Liver (tissue), 3 donors: Measurements from ENCODE around the gene DMAC2L.

ENCODE experiments used
- EGR1 ChIP-seq, 2 donors: IDR thresholded peaks; 2 replicates each; pipeline ENCODE4 v1.6.1; 2016 to 2018; ENCODE audit warnings: antibody characterized with exemption in 2 of 2, low read depth in 2 of 2
- GABPA ChIP-seq, 2 donors: IDR thresholded peaks in 1 of 2; conservative IDR thresholded peaks in 1 of 2; 2 replicates each; pipeline ENCODE4 v1.6.1; 2016; ENCODE audit warnings: antibody characterized with exemption in 2 of 2, mild to moderate bottlenecking in 1 of 2, moderate library complexity in 1 of 2
- RAD21 ChIP-seq, 2 donors: IDR thresholded peaks; 2 replicates each; pipeline ENCODE4 v1.6.1; 2016; ENCODE audit warnings: antibody characterized with exemption in 2 of 2, mild to moderate bottlenecking in 2 of 2
- REST ChIP-seq: IDR thresholded peaks from 2 replicates; pipeline ENCODE4 v1.6.1; 2016; ENCODE audit warnings: antibody characterized with exemption, mild to moderate bottlenecking
- SP1 ChIP-seq: IDR thresholded peaks from 2 replicates; pipeline ENCODE4 v1.6.1; 2018; ENCODE audit warnings: antibody characterized with exemption, mild to moderate bottlenecking
- TAF1 ChIP-seq: conservative IDR thresholded peaks from 2 replicates; pipeline ENCODE4 v1.6.1; 2016; ENCODE audit warnings: antibody characterized with exemption, mild to moderate bottlenecking
- YY1 ChIP-seq: IDR thresholded peaks from 2 replicates; pipeline ENCODE4 v1.6.1; 2016; ENCODE audit warnings: antibody characterized with exemption, mild to moderate bottlenecking
- ZBTB33 ChIP-seq: IDR thresholded peaks from 2 replicates; pipeline ENCODE4 v1.6.1; 2016; ENCODE audit warnings: antibody characterized with exemption
- TF ChIP-seq, protein P1 (sequence below): fragments of 150-350 bp; IDR thresholded peaks from 2 replicates; pipeline ENCODE4 v1.5.1; 2017; ENCODE audit warnings: improper control_type of control experiment, low read depth, low read length; ENCODE audit not compliant: missing input control
- TF ChIP-seq, protein P2 (sequence below): IDR thresholded peaks from 2 replicates; pipeline ENCODE4 v1.6.1; 2016; ENCODE audit warnings: antibody characterized with exemption
- donor health status: healthy.
- donor health status: healthy.

- TF ChIP-seq, protein P1, sequence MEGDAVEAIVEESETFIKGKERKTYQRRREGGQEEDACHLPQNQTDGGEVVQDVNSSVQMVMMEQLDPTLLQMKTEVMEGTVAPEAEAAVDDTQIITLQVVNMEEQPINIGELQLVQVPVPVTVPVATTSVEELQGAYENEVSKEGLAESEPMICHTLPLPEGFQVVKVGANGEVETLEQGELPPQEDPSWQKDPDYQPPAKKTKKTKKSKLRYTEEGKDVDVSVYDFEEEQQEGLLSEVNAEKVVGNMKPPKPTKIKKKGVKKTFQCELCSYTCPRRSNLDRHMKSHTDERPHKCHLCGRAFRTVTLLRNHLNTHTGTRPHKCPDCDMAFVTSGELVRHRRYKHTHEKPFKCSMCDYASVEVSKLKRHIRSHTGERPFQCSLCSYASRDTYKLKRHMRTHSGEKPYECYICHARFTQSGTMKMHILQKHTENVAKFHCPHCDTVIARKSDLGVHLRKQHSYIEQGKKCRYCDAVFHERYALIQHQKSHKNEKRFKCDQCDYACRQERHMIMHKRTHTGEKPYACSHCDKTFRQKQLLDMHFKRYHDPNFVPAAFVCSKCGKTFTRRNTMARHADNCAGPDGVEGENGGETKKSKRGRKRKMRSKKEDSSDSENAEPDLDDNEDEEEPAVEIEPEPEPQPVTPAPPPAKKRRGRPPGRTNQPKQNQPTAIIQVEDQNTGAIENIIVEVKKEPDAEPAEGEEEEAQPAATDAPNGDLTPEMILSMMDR = no peak
- TF ChIP-seq REST (no peak), SP1 (no peak), TAF1 (no peak), GABPA (IDR thresholded peaks at IDR 0.05 in 1 of 2, conservative IDR thresholded peaks at IDR 0.05 in 1 of 2) (no peak), RAD21 (IDR thresholded peaks at IDR 0.05) (no peak), YY1 (no peak), ZBTB33 (no peak), EGR1 (IDR thresholded peaks at IDR 0.05; ENCODE audit: low read depth in 2 of 2) (no peak)
- TF ChIP-seq, protein P2, sequence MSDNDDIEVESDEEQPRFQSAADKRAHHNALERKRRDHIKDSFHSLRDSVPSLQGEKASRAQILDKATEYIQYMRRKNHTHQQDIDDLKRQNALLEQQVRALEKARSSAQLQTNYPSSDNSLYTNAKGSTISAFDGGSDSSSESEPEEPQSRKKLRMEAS = no peak
Observed at GRCh38 chr14:50265029-50265428, 47.1 kb upstream of the DMAC2L start.
